IMR-90 (cell line): ENCODE results near the gene TMC1.
"Not testable (repeated sequence)": the region's sequence is repeated elsewhere in the genome, so short reads cannot be mapped to it uniquely, and the experiment has no call there.

Source experiments
- BHLHE40 ChIP-seq: fragments of 150-350 bp; IDR thresholded peaks from 2 replicates; pipeline ENCODE4 v1.6.1; 2016; ENCODE audit warnings: mild to moderate bottlenecking, low read depth, low read length
- POLR2A ChIP-seq: IDR thresholded peaks from 2 replicates; pipeline ENCODE4 v1.6.1; 2012; ENCODE audit warnings: mild to moderate bottlenecking, low read depth, low read length
- RAD21 ChIP-seq: IDR thresholded peaks from 2 replicates; pipeline ENCODE4 v1.6.1; 2012; ENCODE audit warnings: low read length, improper control_type of control experiment
- SMC3 ChIP-seq: fragments of 150-350 bp; IDR thresholded peaks from 2 replicates; pipeline ENCODE4 v1.6.1; 2016; ENCODE audit warnings: low read depth, mild to moderate bottlenecking, antibody characterized with exemption, low read length, moderate library complexity
- TF ChIP-seq, protein P1 (sequence below): fragments of 150-350 bp; IDR thresholded peaks from 2 replicates; pipeline ENCODE4 v1.6.1; 2016; ENCODE audit warnings: low read depth, mild to moderate bottlenecking, low read length, moderate library complexity, borderline replicate concordance
- TF ChIP-seq, protein P2 (sequence below): fragments of 150-350 bp; IDR thresholded peaks from 2 replicates; pipeline ENCODE4 v1.6.1; 2017; ENCODE audit warnings: mild to moderate bottlenecking, antibody characterized with exemption, low read length, low read depth
- TF ChIP-seq, protein P3 (sequence below): conservative IDR thresholded peaks from 2 replicates; pipeline ENCODE4 v1.5.1; 2012; ENCODE audit warnings: mild to moderate bottlenecking, low read depth, low read length, improper control_type of control experiment

DNA sequence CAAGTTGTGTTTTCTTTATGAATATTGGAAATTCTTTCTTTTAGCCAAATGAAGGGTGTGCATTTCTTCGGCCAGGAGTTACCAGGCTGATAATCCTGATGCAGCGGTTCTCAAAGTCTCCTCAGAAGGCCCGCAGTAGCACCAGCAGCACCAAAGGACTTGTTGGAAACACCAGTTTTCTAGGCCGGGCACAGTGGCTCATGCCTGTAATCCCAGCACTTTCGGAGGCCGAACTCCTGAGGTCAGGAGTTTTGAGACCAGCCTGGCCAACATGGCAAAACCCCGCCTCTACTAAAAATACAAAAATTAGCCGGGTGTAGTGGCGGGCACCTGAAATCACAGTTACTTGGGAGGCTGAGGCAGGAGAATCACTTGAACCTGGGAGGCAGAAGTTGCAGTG, 397 bp upstream of the TMC1 start:
- TF ChIP-seq, protein P1, sequence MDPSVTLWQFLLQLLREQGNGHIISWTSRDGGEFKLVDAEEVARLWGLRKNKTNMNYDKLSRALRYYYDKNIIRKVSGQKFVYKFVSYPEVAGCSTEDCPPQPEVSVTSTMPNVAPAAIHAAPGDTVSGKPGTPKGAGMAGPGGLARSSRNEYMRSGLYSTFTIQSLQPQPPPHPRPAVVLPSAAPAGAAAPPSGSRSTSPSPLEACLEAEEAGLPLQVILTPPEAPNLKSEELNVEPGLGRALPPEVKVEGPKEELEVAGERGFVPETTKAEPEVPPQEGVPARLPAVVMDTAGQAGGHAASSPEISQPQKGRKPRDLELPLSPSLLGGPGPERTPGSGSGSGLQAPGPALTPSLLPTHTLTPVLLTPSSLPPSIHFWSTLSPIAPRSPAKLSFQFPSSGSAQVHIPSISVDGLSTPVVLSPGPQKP: not testable (repeated sequence)
- not testable (repeated sequence) for TF ChIP-seq POLR2A, RAD21, SMC3, BHLHE40
- TF ChIP-seq, protein P2, sequence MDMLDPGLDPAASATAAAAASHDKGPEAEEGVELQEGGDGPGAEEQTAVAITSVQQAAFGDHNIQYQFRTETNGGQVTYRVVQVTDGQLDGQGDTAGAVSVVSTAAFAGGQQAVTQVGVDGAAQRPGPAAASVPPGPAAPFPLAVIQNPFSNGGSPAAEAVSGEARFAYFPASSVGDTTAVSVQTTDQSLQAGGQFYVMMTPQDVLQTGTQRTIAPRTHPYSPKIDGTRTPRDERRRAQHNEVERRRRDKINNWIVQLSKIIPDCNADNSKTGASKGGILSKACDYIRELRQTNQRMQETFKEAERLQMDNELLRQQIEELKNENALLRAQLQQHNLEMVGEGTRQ: not testable (repeated sequence)
- TF ChIP-seq, protein P3, sequence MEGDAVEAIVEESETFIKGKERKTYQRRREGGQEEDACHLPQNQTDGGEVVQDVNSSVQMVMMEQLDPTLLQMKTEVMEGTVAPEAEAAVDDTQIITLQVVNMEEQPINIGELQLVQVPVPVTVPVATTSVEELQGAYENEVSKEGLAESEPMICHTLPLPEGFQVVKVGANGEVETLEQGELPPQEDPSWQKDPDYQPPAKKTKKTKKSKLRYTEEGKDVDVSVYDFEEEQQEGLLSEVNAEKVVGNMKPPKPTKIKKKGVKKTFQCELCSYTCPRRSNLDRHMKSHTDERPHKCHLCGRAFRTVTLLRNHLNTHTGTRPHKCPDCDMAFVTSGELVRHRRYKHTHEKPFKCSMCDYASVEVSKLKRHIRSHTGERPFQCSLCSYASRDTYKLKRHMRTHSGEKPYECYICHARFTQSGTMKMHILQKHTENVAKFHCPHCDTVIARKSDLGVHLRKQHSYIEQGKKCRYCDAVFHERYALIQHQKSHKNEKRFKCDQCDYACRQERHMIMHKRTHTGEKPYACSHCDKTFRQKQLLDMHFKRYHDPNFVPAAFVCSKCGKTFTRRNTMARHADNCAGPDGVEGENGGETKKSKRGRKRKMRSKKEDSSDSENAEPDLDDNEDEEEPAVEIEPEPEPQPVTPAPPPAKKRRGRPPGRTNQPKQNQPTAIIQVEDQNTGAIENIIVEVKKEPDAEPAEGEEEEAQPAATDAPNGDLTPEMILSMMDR: not testable (repeated sequence)
